Left cardiac atrium (tissue), 4 donors: ENCODE data around the gene AGTPBP1. TPM values are rescaled to one million over a fixed set of nuclear protein-coding genes. Genes with fewer than 3 reads are reported as not detected.
"Not testable (repeated sequence)": the region's sequence is repeated elsewhere in the genome, so short reads cannot be mapped to it uniquely, and the experiment has no call there.

Experiments
- ATAC-seq, 2 donors: fragments of 200-7000 bp; cut with Tn5 transposase; one replicate each; pipeline ENCODE4 v1.9.1; 2020; ENCODE audit warnings: mild to moderate bottlenecking in 2 of 2, moderate library complexity in 2 of 2
- DNase-seq: peaks from one replicate; pipeline ENCODE4 v3.0.0-alpha.2; 2020
- intact Hi-C, 2 donors: fragments of 100-400 bp; cut with DNase I; formaldehyde crosslinking; loops; one replicate each; pipeline versions ENCODE4 v1.14.1 to v1.15.1; 2022 to 2023
- long read RNA-seq: library from polyadenylated mRNA; unstranded; transcript quantifications from one replicate; pipeline ENCODE4 v2.0.0, GENCODE V29; 2021
- total RNA-seq, 2 donors: library from RNA; stranded (reverse); fragmentation: NEBNext Ultra II Directional; extraction: Animal tissue kit (Norgen Biotek cat#: 25700); gene quantifications; one replicate each; pipeline ENCODE4 v1.2.1, GENCODE V29; 2021
- donor health status: DM: no; HTN: yes; CAD: no.
- donor health status: DM: no; HTN: yes; CAD: no; lungs with severe emphysema.
- donor health status: DM: yes; HTN: yes; CAD: no.
- donor health status: Dilated cardiomyopathy.

The AGTPBP1 gene, protein sequence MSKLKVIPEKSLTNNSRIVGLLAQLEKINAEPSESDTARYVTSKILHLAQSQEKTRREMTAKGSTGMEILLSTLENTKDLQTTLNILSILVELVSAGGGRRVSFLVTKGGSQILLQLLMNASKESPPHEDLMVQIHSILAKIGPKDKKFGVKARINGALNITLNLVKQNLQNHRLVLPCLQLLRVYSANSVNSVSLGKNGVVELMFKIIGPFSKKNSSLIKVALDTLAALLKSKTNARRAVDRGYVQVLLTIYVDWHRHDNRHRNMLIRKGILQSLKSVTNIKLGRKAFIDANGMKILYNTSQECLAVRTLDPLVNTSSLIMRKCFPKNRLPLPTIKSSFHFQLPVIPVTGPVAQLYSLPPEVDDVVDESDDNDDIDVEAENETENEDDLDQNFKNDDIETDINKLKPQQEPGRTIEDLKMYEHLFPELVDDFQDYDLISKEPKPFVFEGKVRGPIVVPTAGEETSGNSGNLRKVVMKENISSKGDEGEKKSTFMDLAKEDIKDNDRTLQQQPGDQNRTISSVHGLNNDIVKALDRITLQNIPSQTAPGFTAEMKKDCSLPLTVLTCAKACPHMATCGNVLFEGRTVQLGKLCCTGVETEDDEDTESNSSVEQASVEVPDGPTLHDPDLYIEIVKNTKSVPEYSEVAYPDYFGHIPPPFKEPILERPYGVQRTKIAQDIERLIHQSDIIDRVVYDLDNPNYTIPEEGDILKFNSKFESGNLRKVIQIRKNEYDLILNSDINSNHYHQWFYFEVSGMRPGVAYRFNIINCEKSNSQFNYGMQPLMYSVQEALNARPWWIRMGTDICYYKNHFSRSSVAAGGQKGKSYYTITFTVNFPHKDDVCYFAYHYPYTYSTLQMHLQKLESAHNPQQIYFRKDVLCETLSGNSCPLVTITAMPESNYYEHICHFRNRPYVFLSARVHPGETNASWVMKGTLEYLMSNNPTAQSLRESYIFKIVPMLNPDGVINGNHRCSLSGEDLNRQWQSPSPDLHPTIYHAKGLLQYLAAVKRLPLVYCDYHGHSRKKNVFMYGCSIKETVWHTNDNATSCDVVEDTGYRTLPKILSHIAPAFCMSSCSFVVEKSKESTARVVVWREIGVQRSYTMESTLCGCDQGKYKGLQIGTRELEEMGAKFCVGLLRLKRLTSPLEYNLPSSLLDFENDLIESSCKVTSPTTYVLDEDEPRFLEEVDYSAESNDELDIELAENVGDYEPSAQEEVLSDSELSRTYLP
- total RNA-seq = 10 to 100 TPM; 40.8 to 42.9 TPM
- long read RNA-seq, full-length matches to known transcripts = 8 of 17 reads
- long read RNA-seq, partial matches to known transcripts = 5 of 17 reads
- long read RNA-seq, other reads (novel, unspliced or antisense) = 4 of 17 reads

DNA sequence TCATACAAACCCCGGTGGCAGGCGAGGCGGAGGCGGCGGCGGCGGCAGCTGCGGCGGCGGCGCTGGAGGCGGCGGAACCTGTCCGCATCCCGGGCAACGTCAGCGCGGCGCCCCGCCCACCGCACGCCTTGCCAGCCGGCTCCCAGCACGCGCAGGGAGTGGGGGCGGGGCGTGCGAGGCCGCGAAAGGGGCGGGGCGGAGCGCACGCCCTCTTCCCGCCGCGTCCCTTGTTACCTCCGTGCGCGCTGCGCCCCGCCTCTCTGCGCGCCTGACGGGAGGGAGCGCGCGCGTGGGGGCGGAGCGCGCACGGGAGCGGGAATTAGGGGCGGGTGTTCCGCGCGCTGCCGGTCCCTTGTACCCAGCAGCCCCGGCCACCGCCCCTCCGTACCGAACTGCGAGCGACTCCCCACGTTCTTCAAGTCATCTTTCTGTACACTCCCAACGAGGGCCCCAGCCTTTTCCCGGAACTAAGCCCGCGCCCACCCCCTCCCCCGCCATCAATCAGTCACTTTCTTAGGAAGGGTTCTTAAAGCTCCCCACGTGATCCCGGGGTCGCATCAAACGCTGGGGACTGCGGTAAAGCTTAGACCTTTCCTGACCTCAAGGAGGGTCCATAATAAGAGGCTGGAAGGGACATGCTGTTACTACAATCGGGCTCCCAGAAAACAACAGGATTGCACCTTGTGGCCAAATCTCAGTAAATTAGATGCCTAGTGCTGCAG, at the start of gene AGTPBP1:
AGTPBP1 (minus strand) TSS at position 80 of the 722 bp plus-strand sequence. CDS start 29,421 bp downstream, outside the sequence.
- peak; percentile 98 to 99 for ATAC-seq
- intact Hi-C loops = no loop called here

DNA sequence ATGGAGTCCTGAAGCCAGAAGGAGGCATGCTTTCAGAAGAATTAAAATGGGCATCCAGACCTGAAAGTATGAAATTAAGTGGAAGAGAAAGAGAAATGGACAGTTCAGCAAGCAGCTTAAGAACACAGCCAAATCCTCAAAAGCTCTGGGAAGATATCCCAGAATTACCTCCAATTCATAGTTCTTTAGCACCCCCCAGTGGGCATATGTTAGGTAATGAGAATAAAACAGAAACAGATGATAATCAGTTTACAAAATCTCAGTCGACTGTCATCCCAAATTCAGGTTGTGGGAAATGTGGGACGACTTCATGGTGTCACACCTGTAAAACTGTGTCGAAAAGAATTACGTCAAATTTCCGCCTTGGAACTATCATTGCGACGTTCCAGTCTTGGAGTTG, 44.4 kb upstream of the AGTPBP1 start:
- peak; percentile 57 to 65 for ATAC-seq
- intact Hi-C loops = loop anchor here in 1 of 2 donors (5.0 kb wide), 1 partner anchor 89 kb away; no protein-coding TSS in a partner anchor
- not testable (repeated sequence) for DNase-seq

More for the DNA sequence above, at the start of gene AGTPBP1:
- DNase-seq = peak; percentile 97

DNA sequence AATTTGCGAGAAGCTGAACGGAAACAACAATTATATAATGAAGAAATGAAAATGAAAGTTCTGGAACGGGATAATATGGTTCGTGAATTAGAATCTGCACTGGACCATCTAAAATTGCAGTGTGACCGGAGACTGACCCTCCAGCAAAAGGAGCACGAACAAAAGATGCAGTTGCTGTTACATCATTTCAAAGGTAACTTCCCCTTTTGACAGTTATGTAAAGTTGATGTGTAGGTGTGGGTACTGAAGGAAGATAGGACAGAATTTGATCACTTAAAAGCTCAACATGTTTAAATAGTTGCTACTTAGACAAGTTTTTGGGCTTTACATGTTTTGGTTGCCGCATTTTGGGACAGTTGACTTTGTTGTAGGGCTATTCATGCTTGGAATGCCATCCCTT, 32.1 kb upstream of the AGTPBP1 start:
- DNase-seq, intact Hi-C loops, ATAC-seq: not testable (repeated sequence)

DNA sequence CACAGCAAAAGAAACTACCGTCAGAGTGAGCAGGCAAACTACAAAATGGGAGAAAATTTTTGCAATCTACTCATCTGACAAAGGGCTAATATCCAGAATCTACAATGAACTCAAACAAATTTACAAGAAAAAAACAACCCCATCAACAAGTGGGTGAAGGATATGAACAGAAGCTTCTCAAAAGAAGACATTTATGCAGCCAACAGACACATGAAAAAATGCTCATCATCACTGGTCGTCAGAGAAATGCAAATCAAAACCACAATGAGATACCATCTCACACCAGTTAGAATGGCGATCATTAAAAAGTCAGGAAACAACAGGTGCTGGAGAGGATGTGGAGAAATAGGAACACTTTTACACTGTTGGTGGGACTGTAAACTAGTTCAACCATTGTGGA, 20.0 kb upstream of the AGTPBP1 start:
- intact Hi-C loops, ATAC-seq, DNase-seq: not testable (repeated sequence)

DNA sequence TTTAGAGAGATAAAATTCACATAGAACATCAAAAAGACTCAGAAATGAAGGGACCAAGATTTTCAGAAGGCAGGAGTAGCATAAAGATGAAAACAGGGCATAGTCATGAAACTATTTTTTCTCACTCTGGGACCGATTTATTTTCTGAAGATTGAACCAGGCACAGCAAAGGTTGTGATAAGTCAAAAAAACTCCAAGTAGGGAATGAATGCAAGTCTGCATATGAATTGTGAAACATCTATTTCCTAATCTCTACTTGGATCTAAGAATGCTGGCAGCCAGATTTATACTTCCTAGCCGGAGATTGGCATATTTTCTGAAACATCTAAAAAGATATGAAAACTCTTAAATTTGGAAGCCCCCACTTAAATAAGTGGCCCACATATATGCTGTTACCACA, 16.0 kb upstream of the AGTPBP1 start:
- DNase-seq, intact Hi-C loops, ATAC-seq: not testable (repeated sequence)

DNA sequence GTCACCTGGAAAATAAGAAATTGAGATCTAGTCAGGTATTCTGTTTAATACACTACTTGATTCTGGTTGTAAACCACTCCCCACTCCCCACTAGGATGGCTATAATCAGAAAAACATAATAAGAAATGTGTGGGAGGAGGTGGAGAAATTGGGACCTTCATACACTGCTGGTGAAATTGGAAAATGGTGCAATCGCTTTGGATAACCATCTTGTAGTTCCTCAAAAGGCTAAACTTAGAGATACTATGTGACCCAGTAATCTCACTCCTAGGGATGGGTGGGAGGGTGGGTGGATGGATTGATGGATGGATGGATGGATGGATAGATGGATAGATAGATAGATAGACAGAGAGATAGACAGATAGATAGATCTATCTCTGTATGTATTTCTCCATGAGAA, 14.5 kb upstream of the AGTPBP1 start:
- ATAC-seq, DNase-seq, intact Hi-C loops: not testable (repeated sequence)

DNA sequence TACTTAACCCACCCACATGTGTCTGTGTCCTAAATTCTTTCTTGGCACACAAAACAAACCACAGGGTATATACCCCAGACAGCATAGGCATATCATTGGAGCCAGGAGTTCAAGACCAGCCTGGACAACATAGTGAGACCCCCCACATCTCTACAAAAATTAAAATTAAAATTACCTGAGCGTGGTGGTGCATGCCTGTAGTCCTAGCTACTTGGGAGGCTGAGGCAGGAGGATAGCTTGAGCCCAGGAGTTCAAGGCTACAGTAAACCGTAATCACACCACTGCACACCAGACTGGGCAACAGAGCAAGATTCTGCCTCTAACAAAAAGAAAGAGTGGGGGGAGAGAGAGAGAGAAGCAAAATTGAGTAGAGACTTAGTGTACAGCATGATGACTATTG, 4.6 kb upstream of the AGTPBP1 start:
- intact Hi-C loops = no loop called here
- DNase-seq = no peak
- ATAC-seq = no peak

DNA sequence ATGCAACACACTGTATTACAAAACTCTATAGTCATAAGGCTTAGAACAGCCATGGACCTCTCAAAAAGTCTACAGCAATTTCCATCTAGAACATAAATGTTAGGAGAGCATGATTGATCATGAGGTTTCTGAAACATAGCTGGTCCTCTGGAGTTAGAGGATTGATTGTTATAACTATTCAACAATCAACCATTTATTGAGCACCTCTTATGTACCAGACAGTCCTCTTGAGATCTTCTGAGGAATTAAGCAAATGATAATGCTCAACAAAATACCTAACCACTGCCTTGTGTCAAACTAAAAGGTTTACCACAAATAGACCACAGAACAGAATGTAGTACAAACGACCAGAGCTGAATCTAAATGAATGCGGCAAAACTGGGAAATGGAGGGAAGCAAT, 3.4 kb upstream of the AGTPBP1 start:
- intact Hi-C loops = no loop called here
- ATAC-seq (no peak), DNase-seq (no peak)

DNA sequence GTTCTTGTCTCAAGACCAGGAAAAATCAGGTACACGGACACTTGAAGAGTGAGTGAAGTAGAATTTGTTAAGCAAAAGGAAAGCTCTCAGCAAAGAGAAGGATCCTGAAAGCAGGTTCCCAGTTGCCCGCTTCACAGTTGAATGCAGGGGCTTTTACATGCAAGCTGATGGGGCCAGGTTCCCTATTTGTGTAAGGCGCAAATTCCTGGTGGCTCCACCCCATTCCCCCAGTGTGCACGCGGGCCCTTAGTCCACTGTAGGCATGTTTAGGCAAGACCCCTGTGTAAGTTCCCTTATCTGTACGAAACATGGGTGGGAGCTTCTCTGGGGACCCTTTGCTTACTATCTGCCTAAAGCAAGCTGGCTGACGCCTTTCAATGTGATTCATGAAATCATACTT, 2.7 kb upstream of the AGTPBP1 start:
- intact Hi-C loops = no loop called here
- DNase-seq (no peak), ATAC-seq (no peak)

DNA sequence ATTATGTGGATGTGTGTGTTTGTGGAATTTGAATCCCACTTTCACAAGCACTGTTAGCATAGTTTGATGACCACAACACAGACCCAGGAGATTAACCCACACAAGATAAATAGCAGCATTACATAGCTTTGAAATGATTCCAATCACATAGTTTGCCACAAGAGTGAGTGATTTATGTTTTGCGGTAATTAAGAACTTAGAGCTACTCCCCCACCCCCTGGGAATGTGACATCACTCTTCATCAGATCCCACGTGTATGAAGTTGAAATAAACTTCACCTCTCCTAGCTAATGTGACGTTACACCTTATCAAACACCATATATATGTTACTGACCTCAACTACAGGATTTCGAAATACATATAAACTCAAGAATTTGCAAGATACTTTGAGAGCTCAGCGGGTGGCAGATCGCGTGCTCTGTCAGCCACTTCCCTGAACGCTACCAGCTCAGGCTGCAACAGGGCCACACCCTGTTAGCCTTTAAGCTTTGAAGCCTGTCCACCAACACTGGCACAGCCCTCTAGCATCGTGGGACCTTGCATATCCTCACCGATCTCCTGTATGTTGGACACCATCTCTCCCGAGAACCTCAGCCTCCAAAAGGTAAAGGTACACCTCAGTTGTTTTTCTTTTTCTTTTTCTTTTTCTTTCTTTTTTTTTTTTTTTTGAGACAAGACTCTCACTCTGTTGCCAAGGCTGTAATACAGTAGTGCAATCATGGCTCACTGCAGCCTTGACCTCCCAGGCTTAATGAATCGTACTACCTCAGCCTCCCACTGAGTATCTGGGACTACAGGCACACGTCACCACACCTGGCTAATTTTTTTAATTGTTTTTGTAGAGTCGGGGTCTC, 1.7 kb upstream of the AGTPBP1 start:
- intact Hi-C loops = no loop called here
- no peak for ATAC-seq
- no peak for DNase-seq

DNA sequence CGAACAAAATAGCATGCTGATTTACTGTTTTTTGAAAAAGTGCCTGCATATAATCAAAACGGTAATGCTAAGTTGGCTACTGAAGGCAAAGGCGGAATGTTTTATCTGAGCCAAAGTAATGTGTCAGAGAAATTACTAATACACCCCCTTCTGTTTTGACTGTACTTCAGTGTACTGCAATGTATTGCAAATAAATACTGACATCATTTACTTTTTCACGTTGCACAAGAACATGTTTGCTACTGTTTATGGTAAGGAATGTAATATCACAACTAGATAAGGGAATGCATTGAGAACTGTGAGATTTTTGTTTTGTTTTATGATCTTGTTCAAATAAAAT, 813 bp upstream of the AGTPBP1 start:
- ATAC-seq = peak in 1 of 2 donors; percentile 5
- DNase-seq = no peak
- intact Hi-C loops = no loop called here

DNA sequence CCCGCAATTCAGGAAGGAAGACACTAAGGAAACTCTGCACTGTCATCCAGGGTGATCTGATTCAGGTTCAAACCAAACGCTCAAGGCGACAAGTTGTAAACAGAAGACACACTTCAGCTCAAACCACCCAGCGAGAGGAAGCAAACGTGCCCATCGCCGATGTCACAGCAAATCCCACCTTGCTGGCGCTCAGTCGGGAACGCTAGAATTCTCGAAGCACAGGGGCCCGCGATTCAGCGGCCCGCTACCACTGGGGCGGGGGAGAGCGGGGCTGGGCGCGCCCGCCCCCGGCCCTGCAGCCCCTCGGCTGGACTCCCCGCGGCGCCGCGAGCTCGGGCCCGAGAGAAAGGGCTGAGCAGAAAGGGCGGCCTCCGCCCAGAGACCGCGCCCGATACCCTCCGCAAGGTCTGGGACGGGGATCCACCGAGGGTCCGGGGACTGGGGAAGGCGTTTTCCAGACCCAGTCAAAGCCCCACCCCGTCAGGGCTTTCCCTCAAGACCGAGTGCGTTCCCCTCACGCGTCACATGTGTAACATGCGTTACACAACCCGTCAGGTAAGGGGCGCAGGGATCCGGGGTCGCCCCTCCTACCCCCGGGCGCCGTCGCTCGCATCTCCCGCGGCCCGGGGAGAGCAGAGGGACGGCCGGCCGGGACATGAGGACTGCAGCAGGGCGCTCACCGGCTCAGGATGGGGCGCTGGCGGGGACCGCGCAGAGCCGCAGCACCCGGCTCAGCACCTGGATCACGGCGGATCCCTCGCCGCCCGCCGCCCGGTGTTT, 469 bp downstream of the AGTPBP1 start:
- intact Hi-C loops = no loop called here
- DNase-seq = peak; percentile 49
- ATAC-seq = peak; percentile 49 to 55

DNA sequence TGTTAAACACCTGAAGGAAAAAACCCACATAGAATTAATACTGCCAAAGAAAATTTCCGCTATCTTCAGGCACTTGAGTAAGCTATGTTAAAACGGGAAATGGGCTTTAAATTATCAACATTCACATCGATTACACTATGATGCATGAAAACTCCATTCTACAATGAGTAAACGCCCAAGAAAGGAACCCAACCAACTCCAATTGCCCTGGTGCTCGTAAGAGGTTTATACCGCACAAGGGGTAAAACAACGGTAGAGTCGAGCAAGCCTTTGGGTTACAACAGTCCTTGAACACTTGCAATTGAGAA, 1.0 kb downstream of the AGTPBP1 start:
- ATAC-seq (peak in 1 of 2 donors; percentile 1), DNase-seq (no peak)
- intact Hi-C loops = no loop called here

DNA sequence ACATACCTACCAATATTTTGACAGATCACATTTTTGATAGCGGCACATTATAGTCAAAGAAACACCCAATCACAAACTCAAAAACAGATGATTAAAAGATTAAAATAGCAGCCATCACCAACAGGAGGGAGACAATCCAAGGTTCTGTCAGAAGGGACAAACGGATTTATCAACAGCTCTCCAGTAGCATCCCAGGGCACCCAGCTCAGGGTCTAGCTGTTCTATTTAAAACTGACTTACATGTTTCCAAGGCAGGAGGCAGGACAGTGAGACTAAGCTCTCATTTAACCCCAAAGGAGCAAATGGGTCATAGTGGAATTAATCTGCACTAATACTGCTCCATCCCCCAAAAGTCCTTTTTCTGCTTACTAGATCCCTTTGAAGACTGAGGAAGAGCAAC, 3.2 kb downstream of the AGTPBP1 start:
- intact Hi-C loops = no loop called here
- DNase-seq = no peak
- no peak for ATAC-seq

DNA sequence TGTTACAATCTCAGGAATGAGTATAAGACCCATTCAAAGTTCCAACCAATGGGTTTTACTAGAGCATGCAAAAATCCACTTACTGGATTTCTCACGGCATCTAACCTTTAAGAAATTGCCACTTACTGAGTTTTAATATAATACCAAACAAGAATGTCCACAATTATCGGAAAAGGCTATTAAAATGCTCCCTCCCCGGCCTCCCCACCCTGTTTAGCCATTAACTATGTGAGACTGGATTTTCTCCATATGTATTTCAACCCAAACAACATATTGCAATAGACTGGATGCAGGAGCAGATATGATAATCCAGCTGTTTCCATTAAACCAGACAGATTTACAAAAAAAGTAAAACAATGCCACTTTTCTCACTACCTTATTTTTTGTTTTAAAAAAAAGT, 4.1 kb downstream of the AGTPBP1 start:
- ATAC-seq (no peak), DNase-seq (no peak)
- intact Hi-C loops = no loop called here

DNA sequence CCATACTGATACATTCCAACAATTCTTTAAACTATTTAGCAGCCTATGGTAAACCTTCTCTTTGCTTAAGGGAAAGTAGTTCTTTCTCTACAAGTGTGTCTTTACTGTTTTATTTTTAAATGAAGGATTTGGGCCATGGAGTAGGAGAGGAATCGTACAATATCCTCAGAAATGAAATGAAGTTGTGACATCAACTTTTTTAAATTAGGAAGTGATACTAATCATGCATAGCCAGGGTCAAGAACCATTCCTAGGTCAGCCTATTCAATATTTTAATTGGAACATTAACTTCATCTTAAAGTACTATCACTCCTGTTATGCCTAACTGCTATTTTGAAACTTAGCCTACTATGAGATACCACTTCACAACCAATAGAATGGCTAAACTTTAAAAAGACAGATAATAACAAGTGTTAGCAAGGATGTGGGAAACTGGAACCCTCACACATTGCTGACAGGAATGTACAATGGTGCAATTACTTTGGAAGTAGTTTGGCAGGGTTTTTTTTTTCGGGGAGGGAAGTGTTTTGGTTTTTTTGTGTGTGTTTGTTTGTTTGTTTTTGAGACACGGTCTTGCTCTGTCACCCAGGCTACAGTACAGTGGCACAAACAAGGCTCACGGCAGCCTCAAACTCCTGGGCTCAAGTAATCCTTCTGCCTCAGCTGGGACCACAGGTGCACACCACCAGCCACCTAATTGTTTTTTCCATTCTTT, 10.7 kb downstream of the AGTPBP1 start:
- ATAC-seq = peak in 1 of 2 donors; percentile 26
- intact Hi-C loops = no loop called here
- DNase-seq = no peak
